GOT3 (cell line): ENCODE measurements around the gene SNRNP27.

Experiments
- DNase-seq: peaks from one replicate; lab custom pipeline; 2025; ENCODE audit warnings: mixed read lengths; lab: John Stamatoyannopoulos, UW

The SNRNP27 gene

GRCh38 chr2:69916106-69916505 is 22.4 kb downstream of the SNRNP27 start:
- no peak for DNase-seq

- no peak for DNase-seq
Observed at GRCh38 chr2:69917852-69918251, 24.1 kb downstream of the SNRNP27 start.

GRCh38 chr2:69918401-69918800 is 24.6 kb downstream of the SNRNP27 start:
- DNase-seq = no peak

- no peak for DNase-seq
Observed at GRCh38 chr2:69923116-69923515, 29.4 kb downstream of the SNRNP27 start.

- no peak for DNase-seq
Observed at GRCh38 chr2:69926849-69927515, 33.2 kb downstream of the SNRNP27 start.

GRCh38 chr2:69931832-69932595 is 38.3 kb downstream of the SNRNP27 start:
- DNase-seq = no peak

GRCh38 chr2:69932596-69932922 is 38.8 kb downstream of the SNRNP27 start:
- DNase-seq = no peak

DNA sequence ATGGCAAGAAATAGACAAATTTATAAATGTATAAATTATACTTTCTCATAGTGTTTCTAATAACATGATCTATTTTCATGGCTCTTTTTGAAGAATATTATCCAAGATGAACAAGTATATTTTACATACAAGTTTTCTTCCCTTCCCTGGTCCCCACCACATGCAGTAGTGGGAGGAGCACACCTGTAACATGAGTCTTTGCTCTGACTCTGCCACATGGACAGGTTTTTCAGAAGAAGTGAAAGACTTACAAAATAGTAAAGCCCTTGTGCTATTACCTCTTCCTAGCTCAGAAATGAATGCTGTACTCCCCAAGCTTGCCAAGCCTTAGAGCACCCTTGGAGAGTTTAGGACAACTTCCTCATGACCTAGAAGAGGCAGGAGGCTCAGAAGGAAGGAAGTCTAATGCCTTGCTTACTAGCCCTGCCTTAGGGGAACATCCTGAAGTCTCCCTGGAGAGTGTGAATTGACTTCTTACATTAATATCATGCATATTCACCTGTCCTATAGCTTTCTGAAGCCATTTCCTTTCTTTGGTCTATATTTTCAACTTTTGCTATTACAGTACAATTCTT is 39.6 kb downstream of the SNRNP27 start:
- DNase-seq = no peak

DNA sequence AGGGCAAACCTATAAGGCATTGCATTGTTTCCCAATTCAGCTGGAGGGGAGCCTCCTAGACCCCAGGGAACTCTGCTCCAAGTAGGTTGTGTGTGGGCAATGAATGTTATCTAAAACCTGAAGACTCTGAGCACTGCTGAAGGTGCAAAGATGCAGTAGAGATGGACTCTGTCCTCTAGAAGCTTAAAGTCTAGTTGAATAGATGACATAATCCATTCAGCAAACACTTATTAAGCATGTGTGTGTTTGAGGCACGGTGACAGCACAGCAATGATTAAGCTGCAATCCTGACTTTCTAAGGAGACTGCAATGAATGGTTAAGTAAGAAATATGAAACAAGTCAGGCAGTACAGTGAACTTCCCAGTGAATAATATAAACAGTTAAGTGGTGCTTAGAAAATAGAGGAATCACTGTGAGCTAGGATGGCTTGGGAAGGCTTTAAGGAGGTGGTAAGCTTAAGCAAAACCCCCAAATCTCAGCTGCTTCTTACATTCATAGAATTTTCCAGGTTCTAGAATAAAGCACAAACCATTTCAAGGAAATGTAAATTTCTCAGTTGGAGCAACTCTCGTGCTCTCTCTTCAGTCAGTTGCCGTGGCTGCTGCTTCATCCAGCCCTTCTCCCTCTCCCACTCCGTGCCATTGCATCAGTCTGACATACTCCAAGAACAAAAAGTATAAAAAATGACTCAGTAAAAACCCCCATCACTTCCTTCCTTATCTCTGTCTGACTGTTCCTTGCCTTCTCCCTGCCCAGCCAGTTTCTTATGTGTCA is 40.3 kb downstream of the SNRNP27 start:
- no peak for DNase-seq

- no peak for DNase-seq
Observed at GRCh38 chr2:69934614-69934908, 40.8 kb downstream of the SNRNP27 start.

DNA sequence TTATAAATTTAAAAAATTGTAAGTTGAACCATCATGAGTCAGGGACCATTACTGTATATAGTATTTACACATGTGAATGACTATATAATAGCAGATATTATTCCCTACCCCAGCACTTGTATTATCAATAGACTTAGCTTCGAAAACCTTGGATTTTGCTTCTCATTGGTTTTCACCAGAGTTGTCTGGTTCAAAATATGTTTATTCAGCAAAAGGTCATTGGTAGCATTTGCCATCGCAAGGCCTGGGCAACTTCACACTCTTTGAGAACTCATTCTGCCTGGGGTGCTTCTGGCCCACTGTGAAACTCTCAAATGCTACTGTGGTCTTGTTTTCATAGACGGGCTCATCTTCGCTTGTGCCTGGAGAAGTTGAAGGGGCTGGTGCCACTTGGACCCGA is 41.3 kb downstream of the SNRNP27 start:
- no peak for DNase-seq

GRCh38 chr2:69936906-69937305 is 43.1 kb downstream of the SNRNP27 start:
- DNase-seq = no peak

GRCh38 chr2:69937968-69938367 is 44.2 kb downstream of the SNRNP27 start:
- no peak for DNase-seq

DNA sequence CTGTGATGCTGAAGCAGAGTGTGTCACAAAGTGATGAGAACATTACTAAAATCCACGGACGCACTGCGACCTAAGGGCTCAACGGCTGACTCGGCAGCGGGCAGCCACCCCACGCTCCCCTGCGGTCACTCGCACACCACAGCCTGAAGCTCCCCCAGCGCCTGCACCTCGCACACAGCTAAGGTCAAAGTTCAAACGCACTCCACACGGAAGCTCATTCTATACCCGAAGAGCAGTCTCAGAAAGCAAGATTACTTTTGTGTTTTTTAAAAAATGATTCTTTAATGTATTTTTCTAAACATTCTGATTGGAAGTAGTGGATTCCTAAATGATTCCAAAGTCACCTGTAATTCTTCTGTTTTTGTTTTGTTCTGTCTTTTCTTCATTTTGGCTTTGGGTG is 46.0 kb downstream of the SNRNP27 start:
- no peak for DNase-seq

- DNase-seq = no peak
Observed at GRCh38 chr2:69940691-69941090, 46.9 kb downstream of the SNRNP27 start.

DNA sequence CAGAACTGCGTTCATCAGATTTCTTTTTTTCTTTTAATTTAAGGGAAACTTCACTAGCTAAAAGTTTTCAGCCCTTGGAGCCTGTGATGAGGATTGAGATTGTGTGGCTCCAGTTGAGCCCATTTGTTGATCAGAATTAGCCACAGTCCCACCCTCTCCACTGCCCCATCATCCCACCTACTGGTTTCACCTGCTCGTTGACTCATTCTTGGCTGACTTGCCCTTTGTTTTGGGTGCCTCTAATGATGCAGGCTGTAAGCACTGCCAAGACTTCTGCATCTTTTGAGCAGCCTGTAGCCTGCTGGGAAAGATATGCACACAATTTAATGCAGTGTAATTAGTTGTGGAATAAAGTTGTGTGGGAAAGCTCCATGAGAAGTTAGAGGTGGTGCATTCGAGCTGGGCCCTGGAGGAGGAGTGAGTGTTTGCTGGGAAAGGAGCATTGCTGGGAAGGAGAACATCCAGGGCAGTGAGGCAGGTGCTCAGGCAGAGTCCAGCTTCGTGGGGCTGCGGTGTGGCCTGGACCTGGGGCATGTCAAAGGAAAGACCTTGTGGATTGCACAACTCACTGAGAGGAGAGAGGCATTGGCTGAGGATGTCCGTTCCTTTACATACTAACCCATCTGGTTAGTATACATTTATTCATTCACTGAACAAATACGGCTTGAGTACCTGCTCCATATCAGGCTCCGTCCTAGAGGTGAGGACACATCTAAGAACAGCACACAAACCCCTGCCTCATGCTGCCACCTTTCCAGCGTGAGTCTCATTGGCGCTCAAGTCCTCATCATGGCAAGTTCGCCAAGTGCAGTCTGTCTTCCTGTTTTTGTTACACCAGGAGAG is 49.5 kb downstream of the SNRNP27 start:
- no peak for DNase-seq

GRCh38 chr2:69943843-69944525 is 50.2 kb downstream of the SNRNP27 start:
- no peak for DNase-seq

- DNase-seq = no peak
Observed at GRCh38 chr2:69944756-69945155, 51.0 kb downstream of the SNRNP27 start.

GRCh38 chr2:69945441-69945840 is 51.7 kb downstream of the SNRNP27 start:
- DNase-seq = no peak

DNA sequence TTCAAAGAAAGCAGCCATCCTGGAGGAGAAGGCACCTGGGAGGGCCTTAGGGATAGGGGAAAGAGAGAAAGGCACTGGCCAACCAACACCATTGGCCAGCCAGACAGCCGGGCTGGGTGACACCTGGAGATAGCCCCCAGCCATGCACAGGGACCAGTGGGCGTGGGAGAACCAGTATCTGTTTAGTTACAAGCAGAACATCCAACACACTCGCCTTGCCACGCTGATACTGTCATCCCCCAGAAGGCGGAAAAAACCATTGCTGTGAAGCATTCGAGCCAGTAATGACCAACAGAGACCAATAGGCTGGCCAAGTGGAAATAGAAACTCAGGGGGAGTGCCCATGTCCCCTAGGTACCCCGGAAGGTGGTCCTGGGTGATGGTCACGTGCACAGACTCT is 52.2 kb downstream of the SNRNP27 start:
- no peak for DNase-seq
